ENCODE data around the gene PUS7.

GRCh38 chr7:105524840-105525239 is 2.8 kb upstream of the PUS7 start:
- TF ChIP-seq, protein P1, sequence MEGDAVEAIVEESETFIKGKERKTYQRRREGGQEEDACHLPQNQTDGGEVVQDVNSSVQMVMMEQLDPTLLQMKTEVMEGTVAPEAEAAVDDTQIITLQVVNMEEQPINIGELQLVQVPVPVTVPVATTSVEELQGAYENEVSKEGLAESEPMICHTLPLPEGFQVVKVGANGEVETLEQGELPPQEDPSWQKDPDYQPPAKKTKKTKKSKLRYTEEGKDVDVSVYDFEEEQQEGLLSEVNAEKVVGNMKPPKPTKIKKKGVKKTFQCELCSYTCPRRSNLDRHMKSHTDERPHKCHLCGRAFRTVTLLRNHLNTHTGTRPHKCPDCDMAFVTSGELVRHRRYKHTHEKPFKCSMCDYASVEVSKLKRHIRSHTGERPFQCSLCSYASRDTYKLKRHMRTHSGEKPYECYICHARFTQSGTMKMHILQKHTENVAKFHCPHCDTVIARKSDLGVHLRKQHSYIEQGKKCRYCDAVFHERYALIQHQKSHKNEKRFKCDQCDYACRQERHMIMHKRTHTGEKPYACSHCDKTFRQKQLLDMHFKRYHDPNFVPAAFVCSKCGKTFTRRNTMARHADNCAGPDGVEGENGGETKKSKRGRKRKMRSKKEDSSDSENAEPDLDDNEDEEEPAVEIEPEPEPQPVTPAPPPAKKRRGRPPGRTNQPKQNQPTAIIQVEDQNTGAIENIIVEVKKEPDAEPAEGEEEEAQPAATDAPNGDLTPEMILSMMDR (IDR thresholded peaks at IDR 0.05; ENCODE audit: insufficient read depth, low read length, poor library complexity, severe bottlenecking), result no peak
- TF ChIP-seq EZH2phosphoT487 (conservative IDR thresholded peaks at IDR 0.05; ENCODE audit: low read length), result no peak

All from SU-DHL-6 (cell line).